K562 (cell line): Measurements from ENCODE around the gene MGA. TPM values are rescaled to one million over a fixed set of nuclear protein-coding genes. Genes with fewer than 3 reads are reported as not detected.
A peak's percentile ranks its signal among the peaks of the same experiment; 100 is the strongest.

ENCODE experiments used
- ATAC-seq: fragments of 200-7000 bp; cut with Tn5 transposase; 3 replicates; pipeline ENCODE4 v1.9.1; 2020; ENCODE audit warnings: moderate library complexity
- BruUV-seq: library from RNA; stranded (reverse); fragments of 400-500 nt; replicated peaks from 2 replicates; lab custom pipeline; 2021; lab: Mats Ljungman, UMichigan
- CTCF ChIA-PET: fragments of 300-600 bp; formaldehyde crosslinking; extraction: SDS; loops from one replicate; lab custom pipeline; 2021; ENCODE audit warnings: low intra/inter-chr PET ratio; lab: Yijun Ruan, JAX
- POLR2A ChIA-PET: fragments of 300-600, 350-650 bp; sonication (Branson Sonifier 250); formaldehyde crosslinking; extraction: SDS; loops from one replicate; lab custom pipeline; 2021; ENCODE audit warnings: antibody characterized with exemption, inconsistent platforms; lab: Yijun Ruan, JAX
- DNase-seq, 4 experiments: peaks; one replicate each; pipeline versions ENCODE4 v3.0.0 to v3.0.0-alpha.2; 2011 to 2018; ENCODE audit warnings: low spot score in 3 of 4, mixed read lengths in 3 of 4; ENCODE audit errors: extremely low read depth in 1 of 4
- FAIRE-seq: peaks from 2 replicates; lab custom pipeline; 2011; peaks lifted over from hg19 to GRCh38; lab: Jason Lieb, UNC
- H2AFZ ChIP-seq: 2 replicates; pipeline ENCODE4 v1.6.0; 2011; ENCODE audit warnings: low read depth, low read length, control low read depth, inconsistent platforms
- H3K27ac ChIP-seq: fragments of 200-600 bp; 3 replicates; pipeline ENCODE4 v1.8.0; 2011; ENCODE audit warnings: low read depth, mild to moderate bottlenecking, control low read depth, inconsistent platforms, low read length, moderate library complexity, mixed read lengths; ENCODE audit errors: extremely low read depth
- H3K27me3 ChIP-seq, 2 experiments: fragments of 300-600 bp in 1 of 2; 2 replicates in 1 of 2; 3 replicates in 1 of 2; pipeline versions ENCODE4 v1.6.0 to v1.8.0; 2011; ENCODE audit warnings: inconsistent platforms in 2 of 2, low read length in 2 of 2, mild to moderate bottlenecking in 1 of 2, mixed read lengths in 1 of 2, moderate library complexity in 1 of 2; ENCODE audit not compliant: control insufficient read depth in 2 of 2, insufficient read depth in 2 of 2
- H3K36me3 ChIP-seq: fragments of 300-600 bp; 3 replicates; pipeline ENCODE4 v1.8.0; 2011; ENCODE audit warnings: mild to moderate bottlenecking, low read length, inconsistent platforms; ENCODE audit not compliant: control insufficient read depth, insufficient read depth
- H3K4me1 ChIP-seq, 2 experiments: fragments of 200-600 bp in 1 of 2; replicated peaks in 1 of 2; 2 replicates in 1 of 2; 3 replicates in 1 of 2; pipeline versions ENCODE4 v1.5.1 to v1.8.0; 2011; ENCODE audit warnings: inconsistent platforms in 2 of 2, low read length in 2 of 2, mild to moderate bottlenecking in 1 of 2, mixed read lengths in 1 of 2, moderate library complexity in 1 of 2; ENCODE audit not compliant: control insufficient read depth in 2 of 2, insufficient read depth in 2 of 2
- H3K4me2 ChIP-seq: 2 replicates; pipeline ENCODE4 v1.6.1; 2011; ENCODE audit warnings: low read length, control low read depth, inconsistent platforms, mixed read lengths; ENCODE audit not compliant: insufficient read depth
- H3K4me3 ChIP-seq: fragments of 200-600 bp; sonication (generic), shearing (Covaris generic); 2 replicates; pipeline ENCODE4 v1.5.1; 2016; ENCODE audit warnings: control low read depth, inconsistent platforms
- H3K79me2 ChIP-seq: fragments of 200-600 bp; 3 replicates; pipeline ENCODE4 v1.8.0; 2011; ENCODE audit warnings: low read length, inconsistent platforms; ENCODE audit not compliant: control insufficient read depth, insufficient read depth
- H3K9ac ChIP-seq, 2 experiments: 2 replicates each; pipeline versions ENCODE4 v1.6.0 to v1.6.1; 2011; ENCODE audit warnings: low read depth in 2 of 2, low read length in 2 of 2, control low read depth in 1 of 2, inconsistent platforms in 1 of 2, mild to moderate bottlenecking in 1 of 2, mixed read lengths in 1 of 2; ENCODE audit not compliant: insufficient read depth in 1 of 2
- H3K9me1 ChIP-seq: one replicate; pipeline ENCODE4 v1.6.0; 2011; ENCODE audit warnings: inconsistent platforms, mild to moderate bottlenecking, low read length, moderate library complexity; ENCODE audit not compliant: control insufficient read depth, insufficient read depth
- H3K9me3 ChIP-seq: replicated peaks from 2 replicates; pipeline ENCODE4 v1.5.1; 2011; ENCODE audit warnings: low read depth, low read length, inconsistent platforms; ENCODE audit not compliant: control insufficient read depth, insufficient read depth
- H4K20me1 ChIP-seq: replicated peaks from 2 replicates; pipeline ENCODE4 v1.6.1; 2011; ENCODE audit warnings: low read length, inconsistent platforms, mixed read lengths; ENCODE audit not compliant: control insufficient read depth, insufficient read depth
- CHCHD3 ChIP-seq: fragments of 250-450 bp; sonication (Bioruptor Pico); IDR thresholded peaks from 2 replicates; pipeline ENCODE4 v2.1.2; 2022; ENCODE audit warnings: mild to moderate bottlenecking
- NCOA6 ChIP-seq: fragments of 450-650 bp; IDR thresholded peaks from 2 replicates; pipeline ENCODE4 v1.6.1; 2017; ENCODE audit warnings: mild to moderate bottlenecking
- SREBF2 ChIP-seq: sonication (generic); formaldehyde crosslinking; IDR thresholded peaks from 2 replicates; pipeline ENCODE4 v1.4.0; 2020; ENCODE audit warnings: mild to moderate bottlenecking, missing genetic modification reagents
- TRIM25 ChIP-seq: fragments of 450-650 bp; IDR thresholded peaks from 2 replicates; pipeline ENCODE4 v1.7.0; 2016; ENCODE audit warnings: borderline replicate concordance
- WGBS: fragments of 100-300 bp; shearing (Covaris generic); methylation state at CpG from one replicate; pipeline ENCODE4 v1.1.6; 2016; ENCODE audit warnings: low coverage, mixed read lengths; ENCODE audit not compliant: insufficient coverage; ENCODE audit errors: missing lambda C conversion rate; 5-methylcytosine and 5-hydroxymethylcytosine counted together
- in situ Hi-C: fragments of 300-500 bp; cut with MboI; formaldehyde crosslinking; loops from 4 replicates; pipeline ENCODE4 v1.15.0; 2018; ENCODE audit warnings: inconsistent platforms, mixed read lengths
- intact Hi-C: fragments of 100-400 bp; cut with micrococcal nuclease; formaldehyde crosslinking; loops from 2 replicates; pipeline ENCODE4 v1.14.2; 2022
- polyA plus RNA-seq, 8 experiments: library from polyadenylated mRNA; depleted of rRNA in 4 of 8; stranded (reverse) in 5 of 8; unstranded in 3 of 8; fragments of >200 nt; fragmentation: Nextera tagmentation in 2 of 8; fragmentation: Illumina TruSeq in 1 of 8; extraction: Ambion mirVana in 2 of 8; extraction: Trizol in 1 of 8; gene quantifications; 2 replicates each; pipeline versions ENCODE4 v1.2.1 to v1.2.3, GENCODE V29; 2011 to 2014; ENCODE audit warnings: inconsistent platforms in 1 of 8, missing spikeins in 1 of 8
- total RNA-seq, 7 experiments: library from RNA; depleted of rRNA in 6 of 7; stranded (reverse); fragments of >200 nt in 6 of 7; fragmentation: Illumina TruSeq in 2 of 7; extraction: Trizol in 2 of 7; gene quantifications; 2 replicates each; pipeline versions ENCODE4 v1.2.1 to v1.2.3, GENCODE V29; 2011 to 2021; ENCODE audit warnings: low replicate concordance in 1 of 7
- TF ChIP-seq, protein P1 (sequence below): sonication (generic); formaldehyde crosslinking; IDR thresholded peaks from 2 replicates; pipeline ENCODE4 v1.8.1; 2023; ENCODE audit warnings: mild to moderate bottlenecking, missing genetic modification reagents
- TF ChIP-seq, protein P2 (sequence below), 2 experiments: IDR thresholded peaks; 2 replicates each; pipeline ENCODE4 v1.6.1; 2011; ENCODE audit warnings: borderline replicate concordance in 1 of 2, control low read depth in 1 of 2, low read depth in 1 of 2, low read length in 1 of 2, mild to moderate bottlenecking in 1 of 2, mixed read lengths in 1 of 2, moderate library complexity in 1 of 2; ENCODE audit not compliant: insufficient read depth in 1 of 2, insufficient read length in 1 of 2, poor library complexity in 1 of 2, severe bottlenecking in 1 of 2; ENCODE audit errors: extremely low read depth in 1 of 2

MGA gene
- total and polyA plus RNA-seq, 9 of the 15 experiments (the other 6 are each of a cell fraction or from before 2014, with no cell fraction given), result 4.7 to 56.1 (median 21.1) TPM

DNA sequence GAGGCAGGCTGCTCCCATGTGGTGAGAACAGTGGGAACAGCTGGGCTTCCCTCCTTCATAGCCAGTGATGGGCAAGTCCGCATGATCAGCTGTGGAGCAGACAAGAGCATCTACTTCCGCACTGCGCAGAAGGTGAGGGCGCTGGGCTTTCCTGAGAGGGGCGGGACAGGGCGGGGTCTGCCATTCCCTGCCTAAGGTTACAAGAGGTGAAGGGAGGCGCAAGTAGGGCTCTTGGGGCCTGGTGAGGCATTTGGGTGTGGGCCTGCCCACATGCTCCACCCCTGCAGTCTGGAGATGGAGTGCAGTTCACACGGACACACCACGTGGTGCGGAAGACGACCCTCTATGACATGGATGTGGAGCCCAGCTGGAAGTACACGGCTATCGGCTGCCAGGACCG is 157.1 kb downstream of the MGA start:
- FAIRE-seq, result no peak
- TF ChIP-seq NCOA6 (no peak), TRIM25 (no peak), CHCHD3 (no peak), SREBF2 (no peak)
- TF ChIP-seq, protein P1, sequence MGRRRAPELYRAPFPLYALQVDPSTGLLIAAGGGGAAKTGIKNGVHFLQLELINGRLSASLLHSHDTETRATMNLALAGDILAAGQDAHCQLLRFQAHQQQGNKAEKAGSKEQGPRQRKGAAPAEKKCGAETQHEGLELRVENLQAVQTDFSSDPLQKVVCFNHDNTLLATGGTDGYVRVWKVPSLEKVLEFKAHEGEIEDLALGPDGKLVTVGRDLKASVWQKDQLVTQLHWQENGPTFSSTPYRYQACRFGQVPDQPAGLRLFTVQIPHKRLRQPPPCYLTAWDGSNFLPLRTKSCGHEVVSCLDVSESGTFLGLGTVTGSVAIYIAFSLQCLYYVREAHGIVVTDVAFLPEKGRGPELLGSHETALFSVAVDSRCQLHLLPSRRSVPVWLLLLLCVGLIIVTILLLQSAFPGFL, result no peak
- TF ChIP-seq, protein P2, sequence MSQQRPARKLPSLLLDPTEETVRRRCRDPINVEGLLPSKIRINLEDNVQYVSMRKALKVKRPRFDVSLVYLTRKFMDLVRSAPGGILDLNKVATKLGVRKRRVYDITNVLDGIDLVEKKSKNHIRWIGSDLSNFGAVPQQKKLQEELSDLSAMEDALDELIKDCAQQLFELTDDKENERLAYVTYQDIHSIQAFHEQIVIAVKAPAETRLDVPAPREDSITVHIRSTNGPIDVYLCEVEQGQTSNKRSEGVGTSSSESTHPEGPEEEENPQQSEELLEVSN (IDR thresholded peaks at IDR 0.05; ENCODE audit: borderline replicate concordance in 1 of 2, extremely low read depth in 1 of 2, insufficient read depth in 1 of 2, insufficient read length in 1 of 2, low read depth in 1 of 2, low read length in 1 of 2, poor library complexity in 1 of 2, severe bottlenecking in 1 of 2), result no peak
- Histone ChIP-seq H3K79me2 (no peaks in the 10 kb centered on the region), H3K4me2 (no peak overlapping the region), H3K4me3 (no peak overlapping the region), H3K27ac (no peak overlapping the region), H4K20me1 (0 out of 2 replicates have a peak, but pooled peaks cover 4% of the 10 kb centered on the region), H3K27me3 (no peaks in the 10 kb centered on the region), H3K36me3 (peaks cover 11% of the 10 kb centered on the region; the same call in 2 of the 3 replicates), H3K9me3 (no peaks in the 10 kb centered on the region), H3K9me1 (no peaks in the 10 kb centered on the region), H3K9ac (no peak overlapping the region), H2AFZ (no peak overlapping the region), H3K4me1 (peaks cover 0 to 3% of the 10 kb centered on the region in 2 experiments; a peak in 1 of 5 replicates)
- BruUV-seq, result no TSS peak
- ATAC-seq, result no peak
- in situ Hi-C loops, result loop anchor here (10.0 to 25.0 kb wide), 2 partner anchors 213 to 355 kb away; no protein-coding TSS in a partner anchor
- peak in 2 of 4 experiments; percentile 45 to 47 for DNase-seq
- intact Hi-C loops, result no loop called here
- ChIA-PET POLR2A (interaction anchor here (0.7 to 1.3 kb wide), 2 partner anchors 35 to 43 kb away, joined by 3 read pairs; partner anchors contain the start of gene MAPKBP1), CTCF (no interaction called here)
- WGBS, result 68% methylated on average over 12 of the region's 14 CpGs
